ENCODE results near the gene CCDC51. TPM values are rescaled to one million over a fixed set of nuclear protein-coding genes. Genes with fewer than 3 reads are reported as not detected.
A peak's percentile ranks its signal among the peaks of the same experiment; 100 is the strongest.

CCDC51 gene
- polyA plus RNA-seq, 1 of the 3 experiments (the other 2 are of a cell fraction), result 24.2 TPM

DNA sequence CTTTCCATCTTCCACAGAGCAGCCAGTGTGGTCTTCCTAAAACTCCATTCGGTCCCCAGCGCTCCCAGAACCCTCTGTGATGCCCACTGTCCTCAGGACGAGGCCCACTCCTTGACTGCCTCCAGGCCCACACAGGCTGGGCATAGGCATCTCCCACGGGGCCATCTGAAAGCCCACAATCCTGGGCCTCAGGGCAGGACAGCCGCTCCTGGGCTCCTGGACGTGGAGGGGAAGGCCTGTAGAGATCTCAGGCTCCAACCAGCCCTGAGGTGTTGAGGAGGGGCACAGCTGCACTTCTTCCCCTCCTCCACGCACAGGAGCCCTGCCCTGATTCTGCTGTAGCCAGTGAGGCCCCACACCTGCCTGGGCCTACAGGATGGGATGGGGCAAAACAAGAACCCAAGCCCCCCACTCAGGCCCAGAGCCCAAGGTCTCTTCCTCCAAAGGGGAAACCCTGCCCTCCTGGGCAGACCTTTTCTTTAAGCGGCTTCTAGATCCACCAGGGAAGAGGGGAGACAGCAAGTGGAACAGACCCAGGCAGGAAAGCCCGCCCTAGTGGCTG, 38.1 kb upstream of the CCDC51 start (continued):
- TF ChIP-seq PBX3 (IDR thresholded peaks at IDR 0.05), result no peak
- no peak for TF ChIP-seq NFIC (IDR thresholded peaks at IDR 0.05; ENCODE audit: borderline replicate concordance)
- TF ChIP-seq YY1 (IDR thresholded peaks at IDR 0.05; ENCODE audit: low read depth), result no peak
- no peak for TF ChIP-seq RAD21 (IDR thresholded peaks at IDR 0.05; ENCODE audit: low read length)

DNA sequence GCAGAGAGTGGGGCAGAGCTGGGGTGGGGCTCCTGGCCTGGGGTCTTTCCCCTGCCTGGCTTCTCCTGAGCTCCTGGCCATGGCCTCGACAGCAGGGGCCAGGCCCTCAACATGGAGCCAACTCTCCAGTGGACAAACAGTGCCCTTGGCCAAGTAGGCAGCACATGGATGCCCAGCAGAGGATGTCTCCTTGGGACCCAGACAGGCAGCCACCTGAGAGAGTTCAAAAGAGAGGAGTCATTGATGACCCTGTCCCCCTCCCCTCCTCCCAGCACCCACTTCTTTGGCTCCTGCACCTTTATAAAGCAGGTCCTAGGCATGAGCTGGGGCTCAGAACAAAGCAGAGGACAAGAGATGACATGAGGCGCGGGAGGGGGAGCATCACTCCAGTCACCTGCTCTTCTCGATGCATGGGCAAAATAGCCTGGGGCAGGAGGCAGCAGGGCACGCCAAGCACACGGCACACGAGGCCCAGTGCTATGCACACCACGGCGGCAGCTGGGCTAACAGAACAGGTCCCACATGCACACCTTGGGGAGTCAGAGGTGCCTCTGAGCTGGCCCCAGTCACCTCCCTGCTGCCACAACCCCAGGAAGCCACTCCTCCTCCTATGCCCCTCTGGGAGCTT, 36.6 kb upstream of the CCDC51 start:
- Histone ChIP-seq H4K20me1 (ENCODE audit: insufficient read depth) (no peaks in the 10 kb centered on the region), H3K4me2 (no peak overlapping the region), H3F3A (replicated peaks; ENCODE audit: insufficient read depth) (peaks cover 7% of the 10 kb centered on the region), H3K4me1 (ENCODE audit: control insufficient read depth in 1 of 2, insufficient read depth in 2 of 2, low read depth in 1 of 2, low read length in 1 of 2) (peaks cover 0 to 4% of the 10 kb centered on the region in 2 experiments; a peak in 1 of 4 replicates), H3K27ac (ENCODE audit: low read depth in 2 of 2, low read length in 1 of 2) (no peak overlapping the region), H3K27me3 (ENCODE audit: insufficient read depth) (no peaks in the 10 kb centered on the region), H3K9me3 (no peaks in the 10 kb centered on the region), H3K4me3 (ENCODE audit: low read depth in 2 of 2, low read length in 1 of 2) (no peak overlapping the region), H2AFZ (ENCODE audit: low read depth) (no peak overlapping the region), H3K36me3 (replicated peaks in 1 of 2; ENCODE audit: control insufficient read depth in 1 of 2, insufficient read depth in 2 of 2, low read length in 1 of 2) (no peaks in the 10 kb centered on the region), H3K9me2 (no peaks in the 10 kb centered on the region), H3K79me2 (ENCODE audit: insufficient read depth) (peaks cover 14% of the 10 kb centered on the region), H3K9ac (no peak overlapping the region)
- DNase-seq, result peak; percentile 15
- ChIA-PET CTCF (interaction anchor here (0.8 to 1.3 kb wide), 3 partner anchors 11 to 31 kb away, joined by 3 to 4 read pairs (median 4); a partner anchor contains a TSS), POLR2A (no interaction called here)
- TF ChIP-seq FOXJ3 (CRISPR knock-in tag; IDR thresholded peaks at IDR 0.05) (no peak), GATA2 (CRISPR knock-in tag; IDR thresholded peaks at IDR 0.05) (no peak), RXRA (IDR thresholded peaks at IDR 0.05; ENCODE audit: borderline replicate concordance, low read depth) (no peak), POLR2AphosphoS5 (IDR thresholded peaks at IDR 0.05; ENCODE audit: low read depth, low read length) (no peak), EZH2phosphoT487 (IDR thresholded peaks at IDR 0.05; ENCODE audit: borderline replicate concordance, low read depth) (no peak), NRF1 (IDR thresholded peaks at IDR 0.05; ENCODE audit: low read depth, low read length) (no peak), TCF12 (IDR thresholded peaks at IDR 0.05) (no peak), YY1 (IDR thresholded peaks at IDR 0.05; ENCODE audit: low read depth) (no peak), EP300 (IDR thresholded peaks at IDR 0.05; ENCODE audit: borderline replicate concordance in 1 of 2, low read depth in 1 of 2, low read length in 1 of 2) (no peak), MXI1 (IDR thresholded peaks at IDR 0.05; ENCODE audit: low read depth, low read length) (no peak), RAD21 (IDR thresholded peaks at IDR 0.05; ENCODE audit: low read length) (no peak), JUND (IDR thresholded peaks at IDR 0.05) (no peak), MEF2A (IDR thresholded peaks at IDR 0.05; ENCODE audit: borderline replicate concordance, low read depth) (no peak), SIN3A (IDR thresholded peaks at IDR 0.05; ENCODE audit: borderline replicate concordance, low read depth, low read length) (no peak), PBX3 (IDR thresholded peaks at IDR 0.05) (no peak)
- TF ChIP-seq, protein P1, sequence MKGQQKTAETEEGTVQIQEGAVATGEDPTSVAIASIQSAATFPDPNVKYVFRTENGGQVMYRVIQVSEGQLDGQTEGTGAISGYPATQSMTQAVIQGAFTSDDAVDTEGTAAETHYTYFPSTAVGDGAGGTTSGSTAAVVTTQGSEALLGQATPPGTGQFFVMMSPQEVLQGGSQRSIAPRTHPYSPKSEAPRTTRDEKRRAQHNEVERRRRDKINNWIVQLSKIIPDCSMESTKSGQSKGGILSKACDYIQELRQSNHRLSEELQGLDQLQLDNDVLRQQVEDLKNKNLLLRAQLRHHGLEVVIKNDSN (IDR thresholded peaks at IDR 0.05; ENCODE audit: borderline replicate concordance, low read depth), result no peak
- TF ChIP-seq, protein P2, sequence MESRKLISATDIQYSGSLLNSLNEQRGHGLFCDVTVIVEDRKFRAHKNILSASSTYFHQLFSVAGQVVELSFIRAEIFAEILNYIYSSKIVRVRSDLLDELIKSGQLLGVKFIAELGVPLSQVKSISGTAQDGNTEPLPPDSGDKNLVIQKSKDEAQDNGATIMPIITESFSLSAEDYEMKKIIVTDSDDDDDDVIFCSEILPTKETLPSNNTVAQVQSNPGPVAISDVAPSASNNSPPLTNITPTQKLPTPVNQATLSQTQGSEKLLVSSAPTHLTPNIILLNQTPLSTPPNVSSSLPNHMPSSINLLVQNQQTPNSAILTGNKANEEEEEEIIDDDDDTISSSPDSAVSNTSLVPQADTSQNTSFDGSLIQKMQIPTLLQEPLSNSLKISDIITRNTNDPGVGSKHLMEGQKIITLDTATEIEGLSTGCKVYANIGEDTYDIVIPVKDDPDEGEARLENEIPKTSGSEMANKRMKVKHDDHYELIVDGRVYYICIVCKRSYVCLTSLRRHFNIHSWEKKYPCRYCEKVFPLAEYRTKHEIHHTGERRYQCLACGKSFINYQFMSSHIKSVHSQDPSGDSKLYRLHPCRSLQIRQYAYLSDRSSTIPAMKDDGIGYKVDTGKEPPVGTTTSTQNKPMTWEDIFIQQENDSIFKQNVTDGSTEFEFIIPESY (IDR thresholded peaks at IDR 0.05; ENCODE audit: borderline replicate concordance, low read depth), result no peak
- 80% methylated on average over 1 of the region's 9 CpGs for WGBS (ENCODE audit: low lambda C conversion rate)
